CD4-positive, alpha-beta T cell treated with Interleukin-17A for 1 hour (primary cell): ENCODE data around the gene XYLT1.

ENCODE experiments used
- DNase-seq: peaks from one replicate; pipeline ENCODE4 v3.0.0-alpha.2; 2020

XYLT1 gene

DNA sequence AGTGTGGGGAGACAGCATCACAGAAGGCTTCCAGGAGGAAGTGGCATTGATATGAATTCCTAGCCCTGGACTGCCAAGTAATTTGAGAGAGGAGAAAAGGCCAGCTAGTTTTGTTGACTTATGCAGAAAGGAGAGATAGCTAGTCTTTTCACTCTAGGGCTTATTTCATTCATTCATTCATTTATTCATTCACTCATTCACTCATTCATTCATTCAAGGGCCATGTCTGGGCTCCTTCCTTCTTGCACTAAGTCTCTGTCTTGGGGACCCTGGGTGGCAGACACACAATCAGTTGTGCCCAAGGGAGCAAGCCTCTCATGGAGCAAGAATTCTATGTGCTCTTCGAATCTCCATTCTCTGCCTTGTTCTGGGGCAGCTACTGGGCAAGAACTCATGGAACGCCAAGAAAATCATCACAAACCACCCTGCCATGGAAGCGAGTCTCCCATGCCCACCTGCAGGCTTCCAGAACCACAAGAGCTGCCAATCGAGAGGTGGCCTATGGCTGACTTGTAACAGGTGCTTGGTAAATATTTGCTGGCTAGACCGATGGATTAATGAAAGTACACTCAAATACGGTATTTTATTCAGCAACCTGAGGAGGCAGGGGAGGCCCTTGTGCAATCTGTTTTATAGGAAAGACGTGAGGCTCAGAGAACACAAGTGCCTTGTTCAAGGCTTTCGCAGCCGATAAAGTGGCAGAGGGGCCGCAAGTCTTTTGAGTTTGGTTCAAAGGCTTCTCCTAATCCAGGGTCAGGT lies 223.6 kb downstream of the XYLT1 start:
- DNase-seq: no peak

DNA sequence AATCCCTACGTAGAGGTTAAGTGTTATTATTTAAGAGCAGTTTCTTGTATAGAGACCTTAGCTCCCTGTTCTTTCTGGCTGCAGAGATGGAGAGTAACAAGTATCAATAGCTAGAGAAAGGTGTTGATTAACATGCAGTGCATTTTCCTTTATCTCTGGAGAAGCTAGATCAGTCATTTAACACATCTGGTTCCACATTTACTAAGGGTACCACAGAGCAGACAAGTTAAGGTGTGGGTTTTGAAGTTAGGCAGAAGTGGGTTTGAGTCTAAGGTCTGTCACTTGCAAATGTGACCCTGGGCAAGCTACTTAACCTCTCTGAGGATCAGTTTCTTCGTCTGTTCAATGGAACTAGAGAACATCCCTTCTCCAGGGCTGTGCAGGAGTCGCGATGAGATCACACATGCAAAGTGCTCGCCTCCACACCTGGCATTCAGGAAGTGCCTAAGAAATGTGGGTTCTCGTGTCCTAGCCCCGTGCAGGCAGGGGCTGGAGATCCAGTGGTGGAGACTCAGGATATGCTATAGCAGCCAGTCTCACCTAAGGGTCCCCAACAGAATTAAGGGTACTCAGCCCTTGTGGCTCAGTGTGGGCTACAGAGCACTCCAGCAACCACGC lies 224.4 kb downstream of the XYLT1 start:
- no peak for DNase-seq

DNA sequence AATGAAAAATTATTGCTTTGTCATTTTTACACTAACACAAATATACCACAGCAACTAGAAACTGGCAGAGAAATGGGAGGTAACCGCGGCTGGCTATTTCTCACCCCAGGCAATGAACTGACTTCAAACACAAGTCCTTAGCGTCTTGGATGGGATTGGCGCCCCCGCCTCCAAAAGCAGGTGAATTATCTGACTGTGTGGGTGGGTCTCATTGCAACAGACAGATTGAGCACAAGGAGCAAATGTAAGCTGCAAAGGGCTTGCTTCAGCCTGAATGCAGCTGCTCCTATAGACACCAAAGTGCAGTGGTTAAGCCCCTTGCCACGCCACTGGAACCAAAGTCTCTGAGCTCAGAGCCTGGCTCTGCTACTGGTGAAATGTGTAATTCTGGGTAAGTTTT lies 225.0 kb downstream of the XYLT1 start:
- DNase-seq: no peak

DNA sequence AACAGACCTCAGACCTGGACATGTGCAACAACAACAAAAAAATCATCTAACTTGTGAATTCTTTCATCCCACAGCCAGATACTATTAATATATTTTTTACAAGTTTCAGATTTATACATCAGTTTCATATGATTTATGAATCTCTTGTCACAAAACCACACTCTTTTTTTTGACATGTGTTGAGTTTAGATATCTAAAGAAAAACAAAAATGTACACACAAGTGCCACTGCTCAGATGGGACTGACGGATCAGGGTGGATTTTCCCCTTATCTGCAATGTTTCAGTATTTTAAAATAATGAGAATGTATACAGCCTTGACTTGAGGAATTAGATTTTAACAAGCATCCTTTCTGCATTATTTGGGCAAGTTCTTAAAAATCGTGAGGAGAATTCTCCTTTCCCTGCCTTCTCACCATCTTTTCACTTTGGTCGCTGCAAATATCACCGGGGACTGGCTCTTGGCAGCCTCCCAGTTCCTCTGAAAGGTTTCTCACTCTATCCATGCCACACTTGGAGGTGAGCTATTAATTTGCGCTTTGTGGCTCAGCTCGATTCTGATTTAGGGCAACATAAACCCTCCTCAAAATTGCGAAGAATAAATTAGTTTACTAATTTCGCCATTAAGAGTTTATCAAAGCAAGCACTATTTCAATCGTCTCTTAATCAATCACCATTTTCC lies 225.7 kb downstream of the XYLT1 start:
- DNase-seq: no peak

DNA sequence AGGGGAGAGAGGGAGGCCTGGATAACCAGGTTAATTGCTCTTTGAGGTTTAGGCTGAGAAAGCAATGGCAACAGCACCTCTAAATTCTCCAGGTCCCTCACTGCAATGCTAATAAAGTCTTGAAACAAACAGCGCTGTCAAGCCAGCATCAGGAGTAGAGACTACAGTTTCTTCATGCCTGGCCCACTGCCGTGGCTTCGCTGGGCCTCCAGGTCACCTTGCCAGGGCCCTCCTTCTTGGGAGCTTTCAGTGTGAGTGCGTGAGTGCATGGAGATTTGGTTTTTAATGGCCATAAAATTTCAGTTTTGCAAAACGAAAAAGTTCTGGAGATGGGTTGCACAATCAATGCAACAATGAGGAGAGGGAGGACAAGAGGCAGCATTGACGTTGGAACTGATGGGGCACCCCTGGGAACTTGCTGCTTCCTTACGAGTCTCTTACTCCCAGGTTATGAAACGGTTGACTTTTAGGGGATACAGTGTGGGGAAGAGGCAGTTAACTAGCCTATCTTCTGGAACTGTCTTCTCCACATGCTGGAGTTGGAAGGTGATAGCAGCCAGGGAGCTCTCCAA lies 229.4 kb downstream of the XYLT1 start:
- no peak for DNase-seq

DNA sequence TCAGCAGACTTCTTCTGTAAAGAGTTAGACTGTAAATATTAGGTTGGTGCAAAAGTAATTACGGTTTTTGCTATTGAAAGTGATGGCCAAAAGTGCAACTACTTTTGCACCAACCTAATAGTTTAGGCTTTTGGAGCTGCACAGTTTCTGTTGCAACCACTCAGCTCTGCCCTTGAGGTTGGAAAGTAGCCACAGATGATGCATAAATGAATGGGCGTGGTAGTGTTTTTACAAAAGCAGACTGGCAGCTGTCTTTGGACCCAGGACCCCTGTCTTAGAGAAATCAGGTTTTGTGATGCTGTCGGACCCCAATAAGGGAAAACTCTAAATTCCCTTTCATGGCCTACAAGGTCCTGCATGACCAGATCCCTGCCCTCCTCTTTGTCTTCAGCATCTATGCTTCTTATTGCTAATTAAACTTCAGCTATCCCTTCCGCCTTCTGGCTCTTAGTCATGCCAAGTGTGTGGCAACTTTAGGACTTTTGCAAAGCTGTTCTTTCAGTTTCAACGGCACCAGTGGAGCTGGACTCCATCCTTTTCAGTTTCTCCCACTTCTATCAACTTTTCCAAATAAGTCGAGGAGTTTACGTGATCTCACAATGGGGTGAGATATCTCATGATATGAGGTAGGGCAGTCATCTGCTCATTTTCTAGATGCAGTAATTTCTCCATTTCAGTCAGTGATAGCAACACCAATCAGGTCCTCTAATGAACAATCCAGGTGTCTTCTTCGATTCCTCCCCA lies 232.3 kb downstream of the XYLT1 start:
- no peak for DNase-seq

DNA sequence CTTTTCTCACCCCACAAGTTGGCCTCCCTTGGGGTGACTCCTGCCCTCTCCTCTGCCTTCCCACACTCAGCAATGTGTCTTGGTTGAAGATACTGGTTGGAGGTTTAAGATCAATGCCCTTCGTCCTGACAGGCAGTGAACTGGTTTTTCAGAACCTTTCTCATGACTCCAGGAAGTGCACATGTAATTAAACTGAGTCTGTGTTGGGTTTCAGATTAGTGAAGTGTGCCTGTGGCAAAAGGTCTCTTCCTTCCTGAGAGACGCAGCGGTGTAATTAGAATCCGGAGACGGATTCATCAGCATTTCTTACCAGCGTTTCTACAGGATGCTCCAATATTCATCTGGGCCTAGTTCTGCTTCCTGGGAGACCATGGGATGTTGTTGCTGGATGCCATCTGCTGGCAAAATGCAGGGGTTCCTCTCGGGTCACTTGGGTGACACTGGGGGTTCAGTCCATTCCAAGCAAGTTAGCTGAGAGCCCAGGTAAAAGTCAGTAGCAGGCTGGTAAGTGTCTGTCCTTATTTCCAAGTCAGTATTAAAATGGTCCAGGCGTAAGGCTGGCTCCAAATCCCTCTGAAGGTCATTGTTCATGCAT lies 233.3 kb downstream of the XYLT1 start:
- DNase-seq: no peak

DNA sequence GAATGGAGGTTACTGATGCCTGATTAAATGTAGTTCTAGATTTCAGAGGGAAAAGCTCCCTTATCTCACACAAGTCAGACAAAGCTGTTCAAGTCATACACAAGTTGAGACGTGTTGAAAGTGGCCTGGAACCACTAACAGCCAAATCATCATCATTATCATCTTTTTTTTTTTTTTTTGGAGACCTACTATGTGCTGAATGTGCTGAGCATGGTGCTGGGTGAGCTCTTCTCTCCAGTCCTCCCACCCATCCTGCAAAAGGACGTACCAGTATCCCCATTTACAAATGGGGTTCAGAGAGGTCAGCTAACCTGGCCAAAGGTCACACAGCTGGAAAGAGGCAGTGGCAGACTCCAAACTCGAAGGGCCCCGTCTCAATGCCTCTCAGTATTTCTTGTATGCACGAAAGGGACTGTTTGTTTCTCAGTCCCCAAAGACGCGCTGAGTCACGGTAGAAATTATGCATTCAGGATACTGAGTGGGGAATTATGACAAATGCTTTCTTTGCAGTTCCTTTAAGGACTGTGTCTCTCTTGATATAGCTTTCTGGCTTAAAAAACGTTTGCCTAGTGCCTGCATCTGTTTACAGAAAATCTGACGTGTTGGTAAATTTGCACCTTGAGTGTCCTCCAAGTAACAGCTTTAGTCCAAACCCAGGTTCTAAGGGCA lies 235.5 kb downstream of the XYLT1 start:
- no peak for DNase-seq

DNA sequence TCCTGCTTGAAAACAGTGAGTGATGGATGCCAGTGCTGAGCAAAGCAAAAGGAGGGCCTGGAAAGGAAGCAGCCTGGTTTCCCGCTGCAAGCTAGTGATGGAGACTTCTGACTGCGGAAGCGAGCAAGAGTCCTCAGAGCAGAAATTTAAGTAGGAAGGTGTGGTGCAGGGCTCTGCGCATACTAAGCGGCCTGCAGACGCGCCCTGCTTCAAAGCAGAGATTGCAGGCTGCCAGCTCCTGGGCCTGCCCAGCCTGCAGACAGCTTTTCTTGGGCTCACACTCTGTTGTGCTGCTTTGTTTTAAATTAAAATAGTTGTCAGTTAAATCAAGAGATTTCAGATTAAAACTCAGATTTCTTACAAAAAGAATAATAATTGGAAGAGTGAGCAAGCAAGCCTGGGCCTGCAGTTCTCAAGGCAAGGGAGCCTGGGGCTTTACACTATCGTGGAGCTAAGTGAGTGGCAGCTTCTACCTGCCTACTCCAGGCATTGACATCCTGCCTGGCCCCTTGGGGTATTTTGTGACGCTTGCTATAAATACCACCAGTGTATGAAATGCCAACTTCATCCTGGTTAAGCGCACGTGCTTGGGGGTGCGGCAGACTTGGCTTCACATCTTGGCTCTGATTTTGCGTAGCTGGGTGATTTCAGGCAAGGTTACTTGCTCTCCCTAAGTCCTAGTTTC lies 237.3 kb downstream of the XYLT1 start:
- no peak for DNase-seq

DNA sequence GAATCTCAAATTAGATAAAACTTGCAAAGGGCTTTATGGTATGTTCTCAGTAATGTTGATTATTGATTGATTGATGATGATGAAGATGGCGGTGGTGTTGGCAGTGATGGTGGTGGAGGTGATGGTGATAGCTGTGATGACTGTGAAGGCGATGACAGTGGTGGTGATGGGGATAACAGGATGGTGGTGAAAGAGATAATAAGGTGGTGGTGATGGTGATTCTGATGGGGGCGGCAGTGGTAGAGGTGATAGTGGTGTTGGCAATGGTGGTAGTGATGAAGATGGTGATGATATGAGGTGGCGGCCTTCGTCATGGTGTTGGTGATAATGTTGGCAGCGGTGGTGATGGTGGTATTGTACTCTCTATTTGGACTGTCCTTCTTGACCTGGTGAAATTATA lies 238.3 kb downstream of the XYLT1 start:
- no peak for DNase-seq

DNA sequence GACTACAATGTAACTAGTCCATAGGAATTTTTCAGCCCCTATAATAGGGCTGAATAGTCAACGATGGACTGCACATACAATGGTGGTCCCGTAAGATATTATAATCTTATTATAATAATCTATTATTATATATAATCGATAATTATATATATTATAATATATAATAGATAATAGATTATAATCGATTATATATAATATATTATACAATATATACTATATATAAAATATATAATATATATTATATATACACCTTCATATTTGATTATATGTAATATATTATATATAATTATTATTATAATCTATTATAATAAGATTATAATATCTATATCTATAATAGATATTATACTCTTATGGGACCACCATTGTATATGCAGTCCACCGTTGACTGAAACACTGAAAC lies 238.8 kb downstream of the XYLT1 start:
- no peak for DNase-seq

DNA sequence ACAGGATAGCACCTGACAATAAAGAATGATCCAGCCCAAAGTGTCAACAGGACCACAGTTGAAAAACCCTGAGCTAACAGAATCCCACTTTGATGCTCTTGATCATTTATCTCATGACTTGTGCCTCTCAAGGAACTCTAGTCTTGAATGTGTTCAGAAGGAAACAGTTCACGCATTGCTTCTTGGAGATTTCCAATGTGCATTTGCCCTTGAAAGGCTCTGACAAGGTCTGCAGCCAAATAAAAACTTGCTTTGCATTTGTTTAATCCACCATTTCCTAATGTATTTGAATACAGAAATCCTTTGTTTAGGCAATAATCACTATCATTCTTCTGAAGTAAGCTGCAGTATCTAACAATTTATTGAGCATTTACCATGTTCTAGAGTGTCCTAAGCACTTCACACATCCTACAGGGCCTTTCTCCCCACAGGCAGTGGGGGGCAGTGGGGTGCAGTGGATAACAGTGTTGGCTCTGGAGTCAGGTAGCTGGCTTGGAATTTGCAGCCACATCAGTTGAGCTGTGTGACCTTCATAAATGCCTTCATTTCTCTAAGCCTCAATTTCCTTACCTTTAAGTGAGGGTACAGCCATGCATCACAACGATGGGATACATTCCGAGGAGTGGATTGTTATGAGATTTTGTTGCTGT lies 239.7 kb downstream of the XYLT1 start:
- DNase-seq: no peak

DNA sequence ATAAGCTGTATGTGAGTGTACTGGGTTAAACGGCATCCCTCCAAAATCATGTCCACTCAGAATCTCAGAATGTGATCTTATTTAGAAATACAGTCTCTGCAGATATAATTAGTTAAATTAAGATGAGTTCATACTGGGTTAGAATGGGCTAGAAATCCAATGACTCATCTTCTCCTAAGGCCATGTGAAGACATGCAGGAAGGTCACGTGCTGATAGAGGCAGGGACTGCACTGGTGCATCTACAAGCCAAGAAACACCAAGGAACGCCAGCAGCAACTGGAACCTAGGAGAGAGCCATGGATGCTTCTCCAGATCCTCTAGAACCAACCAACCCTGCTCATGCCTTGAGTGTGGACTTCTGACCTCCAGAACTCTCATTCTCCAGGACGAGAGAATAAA lies 241.0 kb downstream of the XYLT1 start:
- DNase-seq: no peak

DNA sequence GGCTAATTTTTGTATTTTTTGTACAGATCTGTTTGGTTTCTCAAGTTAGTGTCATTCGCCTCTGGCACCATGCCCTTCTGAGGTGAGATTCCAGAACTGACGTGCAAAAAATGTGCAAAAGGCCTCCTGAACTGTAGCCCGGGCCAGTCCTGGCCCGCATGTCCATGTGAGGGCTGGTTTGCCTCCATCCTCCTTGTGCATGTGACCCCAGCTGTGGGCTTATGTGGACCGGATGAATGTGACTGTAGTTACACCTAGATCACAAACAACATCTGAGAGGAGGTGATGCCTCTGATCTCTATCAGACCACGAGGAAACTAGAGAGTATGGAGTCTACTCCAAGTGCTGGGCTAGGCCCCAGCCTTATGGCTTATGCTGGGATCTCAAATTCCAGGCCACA lies 241.6 kb downstream of the XYLT1 start:
- no peak for DNase-seq

DNA sequence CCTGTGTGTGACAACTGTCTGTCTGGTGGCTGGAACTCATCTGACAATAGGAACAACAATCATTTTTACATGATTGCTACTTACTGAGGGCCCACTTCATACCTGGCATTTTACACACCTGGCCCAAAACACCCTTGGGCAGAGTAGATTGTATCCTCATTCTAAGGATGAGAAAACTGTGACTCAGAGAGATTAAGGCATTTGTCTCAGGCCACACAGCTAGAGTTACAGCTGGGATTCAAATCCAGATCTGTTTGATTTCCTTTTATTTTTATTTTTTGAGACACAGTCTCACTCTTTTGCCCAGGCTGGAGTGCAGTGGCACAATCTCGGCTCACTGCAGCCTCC lies 242.1 kb downstream of the XYLT1 start:
- no peak for DNase-seq

DNA sequence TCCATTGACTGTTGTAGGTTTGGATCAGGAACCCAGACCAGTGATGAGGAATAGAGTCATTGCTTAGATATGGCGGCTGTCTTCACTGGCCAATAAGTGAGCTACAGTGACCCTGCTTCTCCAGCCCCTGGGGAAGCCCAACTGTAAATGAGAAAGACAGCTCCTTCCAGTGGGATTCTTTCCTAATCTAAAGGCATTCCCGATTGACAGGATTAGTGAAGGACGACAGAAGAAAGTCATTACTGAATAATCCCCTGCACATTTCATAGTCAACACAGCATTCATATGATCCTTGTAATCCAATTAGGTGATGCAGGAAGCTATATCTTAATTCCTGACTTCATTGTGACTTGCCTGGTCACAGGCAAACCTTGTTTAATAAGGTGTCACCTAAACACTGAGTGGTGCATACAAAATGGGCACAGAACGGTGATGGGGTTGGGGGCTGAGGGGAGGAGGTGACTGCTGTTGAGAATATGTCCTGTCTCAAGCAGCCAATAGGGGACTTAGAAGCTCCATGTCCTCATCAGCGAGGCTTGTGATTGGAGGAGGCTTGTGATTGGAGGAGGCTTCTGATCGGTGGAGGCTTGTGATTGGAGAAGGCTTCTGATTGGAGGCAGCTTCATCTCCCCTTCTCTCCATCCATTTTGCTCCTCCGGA lies 242.6 kb downstream of the XYLT1 start:
- DNase-seq: no peak

DNA sequence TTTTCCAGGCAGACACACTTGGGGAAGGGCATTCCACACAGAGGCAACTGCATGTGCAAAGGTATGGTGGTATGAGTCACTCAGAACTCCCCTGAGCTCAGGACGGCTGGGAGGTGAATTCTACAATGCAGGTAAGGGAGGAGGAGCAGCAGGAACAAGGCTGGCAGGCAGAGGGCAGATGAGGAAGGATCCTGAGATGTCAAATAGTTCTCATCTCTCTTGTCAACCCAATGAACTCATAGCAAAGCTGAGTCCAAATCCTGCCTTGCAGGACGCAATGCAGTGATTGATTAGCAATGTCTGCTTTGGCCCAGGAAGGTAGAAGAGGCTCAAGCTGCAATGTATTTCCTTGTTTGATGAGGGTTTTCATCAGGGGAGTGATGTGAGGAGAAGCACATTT lies 243.5 kb downstream of the XYLT1 start:
- no peak for DNase-seq

DNA sequence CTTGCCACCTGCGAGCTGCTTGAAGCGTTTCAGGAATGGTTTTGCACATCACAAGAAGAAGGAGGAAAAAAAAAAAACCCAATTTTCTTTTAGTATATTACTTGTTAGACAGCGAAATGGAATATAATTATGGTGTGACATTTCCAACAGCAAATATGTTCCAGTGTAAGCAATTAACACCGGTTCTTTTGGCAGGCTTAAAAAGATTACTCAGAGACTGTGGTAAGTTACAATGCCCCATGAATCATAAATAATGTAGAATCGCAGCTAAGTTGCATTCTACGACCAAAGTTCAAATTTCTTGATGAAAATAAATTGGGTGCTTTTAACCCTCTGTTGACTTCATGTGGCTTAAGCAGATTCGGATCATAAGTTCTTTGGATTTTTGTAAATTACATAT lies 245.2 kb downstream of the XYLT1 start:
- DNase-seq: no peak

DNA sequence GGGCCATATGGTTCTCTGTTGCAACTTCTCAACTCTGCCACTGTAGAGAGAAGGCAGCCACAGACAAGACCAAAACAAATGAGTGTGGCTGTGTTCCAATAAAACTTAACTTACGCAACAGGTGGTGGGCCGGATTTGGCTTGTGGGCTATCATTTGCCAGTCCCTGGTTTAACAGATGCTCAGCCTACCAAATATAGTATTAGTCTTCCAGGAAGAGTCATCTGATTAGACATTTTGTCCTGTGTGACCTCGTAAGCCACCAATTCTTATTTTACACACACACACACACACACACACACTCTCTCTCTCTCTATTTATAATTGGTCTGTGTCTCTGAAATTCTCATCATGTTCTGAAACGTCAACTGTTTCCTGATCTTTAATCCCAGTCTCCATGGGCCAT lies 245.9 kb downstream of the XYLT1 start:
- DNase-seq: peak; percentile 43

DNA sequence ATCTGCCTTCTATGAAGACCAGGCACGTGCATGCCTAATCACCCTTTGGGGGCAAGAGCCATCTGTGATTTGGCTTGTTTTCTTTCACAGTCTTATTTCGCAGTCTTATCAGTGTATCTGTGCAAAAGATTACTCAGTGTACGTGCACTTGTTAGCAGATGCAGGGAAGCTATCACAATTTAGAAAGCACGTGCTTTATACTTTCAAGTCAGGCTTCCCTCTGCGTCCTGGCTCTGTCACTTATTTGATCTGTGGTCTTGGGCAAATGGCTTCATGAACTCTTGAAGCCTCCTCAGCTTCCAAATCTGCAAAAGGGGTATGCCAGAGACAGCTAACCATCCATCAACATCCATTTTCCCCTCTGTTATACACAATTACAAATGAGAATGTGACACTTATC lies 246.4 kb downstream of the XYLT1 start:
- DNase-seq: no peak

DNA sequence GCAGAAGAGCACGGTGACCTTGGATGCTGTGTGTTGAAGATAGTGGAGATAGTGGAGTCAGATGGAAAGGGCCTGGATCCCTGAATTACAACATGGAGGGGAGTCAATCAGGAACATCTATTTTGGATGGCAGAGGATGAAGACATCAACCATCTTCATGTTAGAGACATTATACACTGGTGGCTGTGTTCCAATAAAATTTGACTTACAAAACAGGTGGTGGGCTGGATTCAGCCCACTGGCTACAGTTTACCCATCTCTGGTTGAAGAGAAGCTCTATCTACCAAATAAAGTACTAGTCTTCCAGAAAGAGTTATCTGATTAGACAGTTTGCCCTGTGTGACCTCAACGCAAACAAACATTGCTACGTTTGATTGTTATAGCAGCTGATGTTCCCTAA lies 247.2 kb downstream of the XYLT1 start:
- no peak for DNase-seq
